Kidney (tissue), 14 donors: ENCODE data around the gene GLCE. TPM values are rescaled to one million over a fixed set of nuclear protein-coding genes. Genes with fewer than 3 reads are reported as not detected.

Experiments
- DNase-seq, 5 donors: peaks; one replicate each; pipeline ENCODE4 v3.0.0-alpha.2; 2013 to 2020
- FAIRE-seq: peaks from 2 replicates; lab custom pipeline; 2012; peaks lifted over from hg19 to GRCh38; lab: Jason Lieb, UNC
- H3K27ac ChIP-seq, 2 donors: one replicate each; pipeline ENCODE4 v1.7.0; 2013; ENCODE audit warnings: low read depth in 2 of 2, low read length in 2 of 2, inconsistent platforms in 1 of 2
- H3K27me3 ChIP-seq: one replicate; pipeline ENCODE4 v1.7.1; 2013; ENCODE audit warnings: low read length, inconsistent platforms; ENCODE audit not compliant: control insufficient read depth, insufficient read depth
- H3K36me3 ChIP-seq, 3 donors: one replicate each; pipeline versions ENCODE4 v1.7.0 to v1.7.1; 2013; ENCODE audit warnings: low read length in 3 of 3, control low read depth in 1 of 3, inconsistent platforms in 1 of 3; ENCODE audit not compliant: insufficient read depth in 3 of 3, control insufficient read depth in 2 of 3
- H3K4me1 ChIP-seq, 3 donors: one replicate each; pipeline versions ENCODE4 v1.7.0 to v1.7.1; 2013; ENCODE audit warnings: low read length in 3 of 3, inconsistent platforms in 1 of 3, low read depth in 1 of 3; ENCODE audit not compliant: control insufficient read depth in 2 of 3, insufficient read depth in 2 of 3
- H3K4me3 ChIP-seq, 3 donors: one replicate each; pipeline versions ENCODE4 v1.7.0 to v1.8.1; 2013; ENCODE audit warnings: low read length in 3 of 3, control low read depth in 1 of 3, inconsistent platforms in 1 of 3
- H3K9ac ChIP-seq, 3 donors: one replicate each; pipeline versions ENCODE4 v1.7.0 to v1.7.1; 2013; ENCODE audit warnings: low read length in 3 of 3, control low read depth in 1 of 3, inconsistent platforms in 1 of 3
- H3K9me3 ChIP-seq, 3 donors: one replicate each; pipeline versions ENCODE4 v1.7.0 to v1.7.1; 2013; ENCODE audit warnings: low read length in 3 of 3, control low read depth in 1 of 3, inconsistent platforms in 1 of 3; ENCODE audit not compliant: control insufficient read depth in 2 of 3, insufficient read depth in 1 of 3
- intact Hi-C: fragments of 100-400 bp; cut with DNase I; formaldehyde crosslinking; loops from one replicate; pipeline ENCODE4 v1.11.1; 2022
- polyA plus RNA-seq: library from polyadenylated mRNA; stranded (reverse); fragments of 350-450 nt; fragmentation: Illumina TruSeq; extraction: RNeasy Lipid Tissue Mini Kit (QIAGEN cat#74804); gene quantifications from one replicate; pipeline ENCODE4 v1.2.3, GENCODE V29; 2014; ENCODE audit warnings: low read depth, low replicate concordance; ENCODE audit not compliant: insufficient read depth
- total RNA-seq: library from RNA; stranded (reverse); fragmentation: NEBNext Ultra II Directional; extraction: Animal tissue kit (Norgen Biotek cat#: 25700); gene quantifications from one replicate; pipeline ENCODE4 v1.2.1, GENCODE V29; 2021
- TF ChIP-seq, protein P1 (sequence below): IDR thresholded peaks from 3 replicates; pipeline ENCODE4 v1.5.1; 2012; ENCODE audit warnings: mild to moderate bottlenecking, moderate library complexity, borderline replicate concordance; ENCODE audit not compliant: insufficient read depth; ENCODE audit errors: extremely low read depth
- donor health status: control.
- donor health status: control.
- donor health status: control.
- donor health status: control.
- donor health status: control.
- donor health status: DM: yes; HTN: yes; CAD: no.
- donor health status: Normal renal cell carcinoma (clear cell type).

GLCE gene
- total and polyA plus RNA-seq, 2 donors from 2014 or later: 14.9 to 18.0 TPM

DNA sequence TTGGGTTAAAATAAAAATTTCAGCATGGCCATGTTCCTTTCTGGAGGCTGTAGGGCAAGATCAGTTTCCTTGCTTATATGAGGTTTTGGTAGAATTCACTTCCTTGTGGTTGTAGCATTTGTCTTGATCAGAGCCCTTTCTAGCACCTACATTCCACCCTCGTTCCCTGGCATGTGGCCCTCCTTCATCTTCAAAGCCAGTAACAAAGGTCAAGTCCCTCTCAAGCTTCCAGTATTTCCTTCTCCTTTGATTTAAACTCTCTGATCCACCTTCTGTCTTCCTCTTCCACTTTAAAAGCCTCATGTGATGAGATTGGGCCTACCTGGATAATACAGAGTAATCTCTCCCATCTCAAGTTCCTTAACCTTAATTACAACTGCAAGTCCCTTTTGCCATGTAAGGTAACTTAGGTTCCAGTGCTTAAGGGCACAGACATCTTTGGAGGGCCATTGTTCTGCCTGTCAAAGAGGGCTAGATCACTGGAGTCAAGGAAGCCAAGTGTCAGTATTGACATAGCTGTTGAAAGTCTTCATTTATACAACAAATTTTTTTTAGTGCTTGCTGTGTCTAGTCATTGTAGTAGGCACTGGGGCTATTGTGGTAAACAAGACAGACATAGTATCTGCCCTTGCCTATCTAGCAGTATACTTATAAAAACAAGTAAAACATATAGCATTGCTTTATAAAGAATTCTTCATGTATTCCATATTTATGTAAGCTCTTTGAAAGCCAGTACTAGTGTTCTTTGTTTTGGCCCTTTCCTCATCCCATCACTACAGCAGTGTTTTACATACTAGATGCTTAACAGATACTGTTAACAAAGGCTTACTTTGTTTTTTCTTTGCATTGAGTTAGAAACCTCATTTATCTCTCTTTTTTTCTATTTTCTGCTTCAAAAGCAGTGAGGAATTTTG, 40.7 kb downstream of the GLCE start:
- no peaks in the 10 kb centered on the region for H3K27me3 ChIP-seq
- no peaks in the 10 kb centered on the region for H3K36me3 ChIP-seq
- no peak overlapping the region for H3K27ac ChIP-seq
- intact Hi-C loops: no loop called here
- no peak for DNase-seq
- no peak overlapping the region for H3K4me3 ChIP-seq
- FAIRE-seq: no peak
- TF ChIP-seq, protein P1, sequence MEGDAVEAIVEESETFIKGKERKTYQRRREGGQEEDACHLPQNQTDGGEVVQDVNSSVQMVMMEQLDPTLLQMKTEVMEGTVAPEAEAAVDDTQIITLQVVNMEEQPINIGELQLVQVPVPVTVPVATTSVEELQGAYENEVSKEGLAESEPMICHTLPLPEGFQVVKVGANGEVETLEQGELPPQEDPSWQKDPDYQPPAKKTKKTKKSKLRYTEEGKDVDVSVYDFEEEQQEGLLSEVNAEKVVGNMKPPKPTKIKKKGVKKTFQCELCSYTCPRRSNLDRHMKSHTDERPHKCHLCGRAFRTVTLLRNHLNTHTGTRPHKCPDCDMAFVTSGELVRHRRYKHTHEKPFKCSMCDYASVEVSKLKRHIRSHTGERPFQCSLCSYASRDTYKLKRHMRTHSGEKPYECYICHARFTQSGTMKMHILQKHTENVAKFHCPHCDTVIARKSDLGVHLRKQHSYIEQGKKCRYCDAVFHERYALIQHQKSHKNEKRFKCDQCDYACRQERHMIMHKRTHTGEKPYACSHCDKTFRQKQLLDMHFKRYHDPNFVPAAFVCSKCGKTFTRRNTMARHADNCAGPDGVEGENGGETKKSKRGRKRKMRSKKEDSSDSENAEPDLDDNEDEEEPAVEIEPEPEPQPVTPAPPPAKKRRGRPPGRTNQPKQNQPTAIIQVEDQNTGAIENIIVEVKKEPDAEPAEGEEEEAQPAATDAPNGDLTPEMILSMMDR: no peak
- H3K4me1 ChIP-seq: peaks cover 0 to 10% (median 0%) of the 10 kb centered on the region in 3 donors
- no peaks in the 10 kb centered on the region for H3K9me3 ChIP-seq
- no peak overlapping the region for H3K9ac ChIP-seq

DNA sequence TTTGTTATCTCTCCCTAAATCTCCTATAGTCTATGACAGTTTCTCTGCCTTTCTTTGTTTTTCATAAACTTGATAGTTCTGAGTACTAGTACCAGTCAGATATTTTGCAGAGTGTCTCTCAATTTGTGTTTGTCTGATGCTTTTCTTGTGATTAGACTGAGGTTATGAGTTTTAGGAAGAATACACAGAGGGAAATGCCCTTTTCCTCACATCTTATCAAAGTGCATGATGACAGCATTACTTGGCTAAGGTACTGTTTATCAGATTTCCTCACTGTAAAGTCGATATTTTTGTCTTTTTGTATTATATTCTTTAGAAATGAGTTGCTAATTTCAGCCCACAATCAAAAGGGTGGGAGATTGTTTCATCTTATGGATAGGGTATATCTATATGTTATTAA, 45.6 kb downstream of the GLCE start:
- DNase-seq: no peak

DNA sequence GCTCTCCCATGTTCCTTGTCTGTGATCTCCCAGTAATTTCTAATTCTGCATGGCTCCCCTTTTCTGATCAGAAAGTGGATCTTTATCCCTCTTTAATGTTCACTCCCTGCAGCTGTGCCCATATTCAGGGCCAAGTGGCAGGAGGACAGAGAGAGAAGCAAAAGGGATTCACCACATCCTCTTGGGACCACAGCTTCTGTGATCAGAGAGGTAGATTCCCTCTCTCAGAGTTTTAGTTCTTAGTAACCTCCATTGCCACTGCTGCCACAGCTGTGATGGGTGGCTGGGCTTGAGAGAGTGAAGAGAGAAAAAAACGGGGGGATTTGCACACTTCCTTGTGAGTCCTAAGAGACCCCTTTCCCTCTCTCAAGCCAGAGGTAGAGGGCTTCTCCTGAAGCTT, 49.2 kb downstream of the GLCE start:
- H3K9ac ChIP-seq: no peak overlapping the region
- H3K4me1 ChIP-seq: no peaks in the 10 kb centered on the region
- no peak for FAIRE-seq
- H3K4me3 ChIP-seq: no peak overlapping the region
- no peaks in the 10 kb centered on the region for H3K36me3 ChIP-seq
- no peak overlapping the region for H3K27ac ChIP-seq
- intact Hi-C loops: no loop called here
- TF ChIP-seq, protein P1: no peak
- no peak for DNase-seq
- H3K27me3 ChIP-seq: no peaks in the 10 kb centered on the region
- H3K9me3 ChIP-seq: no peaks in the 10 kb centered on the region

More for the DNA sequence above, 45.6 kb downstream of the GLCE start:
- H3K27ac ChIP-seq: no peak overlapping the region
- intact Hi-C loops: no loop called here
- H3K9me3 ChIP-seq: no peaks in the 10 kb centered on the region
- TF ChIP-seq, protein P1: no peak
- H3K4me3 ChIP-seq: no peak overlapping the region
- peaks cover 0 to 4% (median 0%) of the 10 kb centered on the region in 3 donors for H3K4me1 ChIP-seq
- H3K9ac ChIP-seq: no peak overlapping the region
- no peaks in the 10 kb centered on the region for H3K36me3 ChIP-seq
- no peak for FAIRE-seq
- H3K27me3 ChIP-seq: no peaks in the 10 kb centered on the region
